ENCODE measurements around the gene MSRB3. TPM values are rescaled to one million over a fixed set of nuclear protein-coding genes. Genes with fewer than 3 reads are reported as not detected.

Gene MSRB3
- total RNA-seq, 1 experiment from 2014 or later, result 1.8 TPM

DNA sequence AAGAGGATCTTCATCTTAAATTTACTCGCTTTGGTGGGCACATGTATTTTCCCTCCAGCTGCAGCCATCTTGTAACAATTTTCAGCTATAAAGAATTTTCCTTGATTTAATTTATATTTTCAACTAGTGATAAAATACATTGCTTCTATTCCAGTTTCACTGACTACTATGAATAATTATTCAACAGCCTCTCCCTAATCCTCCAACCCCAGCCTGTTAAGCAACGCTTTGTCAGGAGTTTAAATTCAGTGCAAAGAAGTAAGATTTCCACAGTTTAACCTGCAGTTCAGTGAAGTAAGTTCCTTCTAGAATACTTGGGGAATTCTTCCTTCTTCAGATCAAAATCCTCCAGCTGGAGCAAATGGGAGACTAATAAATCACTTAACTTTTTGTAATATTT is 180.2 kb downstream of the MSRB3 start:
- ChIA-PET POLR2A (no interaction called here), CTCF (no interaction called here)
- DNase-seq (ENCODE audit: low spot score) (no peak), ATAC-seq (no peak)
- Mint-ChIP-seq H3K4me1 (0 out of 2 replicates have a peak, but pooled peaks cover 2% of the 10 kb centered on the region), H3K27ac (no peak overlapping the region), H3K9me3 (peaks cover 11% of the 10 kb centered on the region), H3K4me3 (no peak overlapping the region), H3K36me3 (no peaks in the 10 kb centered on the region), H3K27me3 (ENCODE audit: low read depth) (no peaks in the 10 kb centered on the region)
- no peak for TF ChIP-seq ERG (CRISPR knock-in tag; IDR thresholded peaks at IDR 0.05)
- TF ChIP-seq NR3C1 (CRISPR knock-in tag; conservative IDR thresholded peaks at IDR 0.05; ENCODE audit: low read depth), result no peak
- TF ChIP-seq, protein P1, sequence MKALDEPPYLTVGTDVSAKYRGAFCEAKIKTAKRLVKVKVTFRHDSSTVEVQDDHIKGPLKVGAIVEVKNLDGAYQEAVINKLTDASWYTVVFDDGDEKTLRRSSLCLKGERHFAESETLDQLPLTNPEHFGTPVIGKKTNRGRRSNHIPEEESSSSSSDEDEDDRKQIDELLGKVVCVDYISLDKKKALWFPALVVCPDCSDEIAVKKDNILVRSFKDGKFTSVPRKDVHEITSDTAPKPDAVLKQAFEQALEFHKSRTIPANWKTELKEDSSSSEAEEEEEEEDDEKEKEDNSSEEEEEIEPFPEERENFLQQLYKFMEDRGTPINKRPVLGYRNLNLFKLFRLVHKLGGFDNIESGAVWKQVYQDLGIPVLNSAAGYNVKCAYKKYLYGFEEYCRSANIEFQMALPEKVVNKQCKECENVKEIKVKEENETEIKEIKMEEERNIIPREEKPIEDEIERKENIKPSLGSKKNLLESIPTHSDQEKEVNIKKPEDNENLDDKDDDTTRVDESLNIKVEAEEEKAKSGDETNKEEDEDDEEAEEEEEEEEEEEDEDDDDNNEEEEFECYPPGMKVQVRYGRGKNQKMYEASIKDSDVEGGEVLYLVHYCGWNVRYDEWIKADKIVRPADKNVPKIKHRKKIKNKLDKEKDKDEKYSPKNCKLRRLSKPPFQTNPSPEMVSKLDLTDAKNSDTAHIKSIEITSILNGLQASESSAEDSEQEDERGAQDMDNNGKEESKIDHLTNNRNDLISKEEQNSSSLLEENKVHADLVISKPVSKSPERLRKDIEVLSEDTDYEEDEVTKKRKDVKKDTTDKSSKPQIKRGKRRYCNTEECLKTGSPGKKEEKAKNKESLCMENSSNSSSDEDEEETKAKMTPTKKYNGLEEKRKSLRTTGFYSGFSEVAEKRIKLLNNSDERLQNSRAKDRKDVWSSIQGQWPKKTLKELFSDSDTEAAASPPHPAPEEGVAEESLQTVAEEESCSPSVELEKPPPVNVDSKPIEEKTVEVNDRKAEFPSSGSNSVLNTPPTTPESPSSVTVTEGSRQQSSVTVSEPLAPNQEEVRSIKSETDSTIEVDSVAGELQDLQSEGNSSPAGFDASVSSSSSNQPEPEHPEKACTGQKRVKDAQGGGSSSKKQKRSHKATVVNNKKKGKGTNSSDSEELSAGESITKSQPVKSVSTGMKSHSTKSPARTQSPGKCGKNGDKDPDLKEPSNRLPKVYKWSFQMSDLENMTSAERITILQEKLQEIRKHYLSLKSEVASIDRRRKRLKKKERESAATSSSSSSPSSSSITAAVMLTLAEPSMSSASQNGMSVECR (CRISPR knock-in tag; IDR thresholded peaks at IDR 0.05; ENCODE audit: borderline replicate concordance), result no peak
- TF ChIP-seq CBFB (CRISPR knock-in tag; IDR thresholded peaks at IDR 0.05; ENCODE audit: low read depth), result no peak
- TF ChIP-seq USF1 (CRISPR knock-in tag; IDR thresholded peaks at IDR 0.05), result no peak
- TF ChIP-seq ZNF281 (CRISPR knock-in tag; IDR thresholded peaks at IDR 0.05), result no peak
- no peak for TF ChIP-seq PREB (CRISPR knock-in tag; IDR thresholded peaks at IDR 0.05; ENCODE audit: borderline replicate concordance)
- TF ChIP-seq HMGA2 (CRISPR knock-in tag; IDR thresholded peaks at IDR 0.05), result no peak
- no peak for TF ChIP-seq ZMAT4 (CRISPR knock-in tag; IDR thresholded peaks at IDR 0.05)
- TF ChIP-seq, protein P2, sequence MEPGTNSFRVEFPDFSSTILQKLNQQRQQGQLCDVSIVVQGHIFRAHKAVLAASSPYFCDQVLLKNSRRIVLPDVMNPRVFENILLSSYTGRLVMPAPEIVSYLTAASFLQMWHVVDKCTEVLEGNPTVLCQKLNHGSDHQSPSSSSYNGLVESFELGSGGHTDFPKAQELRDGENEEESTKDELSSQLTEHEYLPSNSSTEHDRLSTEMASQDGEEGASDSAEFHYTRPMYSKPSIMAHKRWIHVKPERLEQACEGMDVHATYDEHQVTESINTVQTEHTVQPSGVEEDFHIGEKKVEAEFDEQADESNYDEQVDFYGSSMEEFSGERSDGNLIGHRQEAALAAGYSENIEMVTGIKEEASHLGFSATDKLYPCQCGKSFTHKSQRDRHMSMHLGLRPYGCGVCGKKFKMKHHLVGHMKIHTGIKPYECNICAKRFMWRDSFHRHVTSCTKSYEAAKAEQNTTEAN (CRISPR knock-in tag; IDR thresholded peaks at IDR 0.05), result no peak
- TF ChIP-seq RORB (CRISPR knock-in tag; IDR thresholded peaks at IDR 0.05), result no peak
- TF ChIP-seq, protein P3, sequence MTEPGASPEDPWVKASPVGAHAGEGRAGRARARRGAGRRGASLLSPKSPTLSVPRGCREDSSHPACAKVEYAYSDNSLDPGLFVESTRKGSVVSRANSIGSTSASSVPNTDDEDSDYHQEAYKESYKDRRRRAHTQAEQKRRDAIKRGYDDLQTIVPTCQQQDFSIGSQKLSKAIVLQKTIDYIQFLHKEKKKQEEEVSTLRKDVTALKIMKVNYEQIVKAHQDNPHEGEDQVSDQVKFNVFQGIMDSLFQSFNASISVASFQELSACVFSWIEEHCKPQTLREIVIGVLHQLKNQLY (CRISPR knock-in tag; IDR thresholded peaks at IDR 0.05), result no peak
- TF ChIP-seq, protein P4, sequence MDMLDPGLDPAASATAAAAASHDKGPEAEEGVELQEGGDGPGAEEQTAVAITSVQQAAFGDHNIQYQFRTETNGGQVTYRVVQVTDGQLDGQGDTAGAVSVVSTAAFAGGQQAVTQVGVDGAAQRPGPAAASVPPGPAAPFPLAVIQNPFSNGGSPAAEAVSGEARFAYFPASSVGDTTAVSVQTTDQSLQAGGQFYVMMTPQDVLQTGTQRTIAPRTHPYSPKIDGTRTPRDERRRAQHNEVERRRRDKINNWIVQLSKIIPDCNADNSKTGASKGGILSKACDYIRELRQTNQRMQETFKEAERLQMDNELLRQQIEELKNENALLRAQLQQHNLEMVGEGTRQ (CRISPR knock-in tag; IDR thresholded peaks at IDR 0.05), result no peak
- TF ChIP-seq GTF2I (CRISPR knock-in tag; conservative IDR thresholded peaks at IDR 0.05), result no peak
- no peak for TF ChIP-seq E2F5 (CRISPR knock-in tag; IDR thresholded peaks at IDR 0.05)
- TF ChIP-seq ATF1 (CRISPR knock-in tag; IDR thresholded peaks at IDR 0.05), result no peak
- no peak for TF ChIP-seq OVOL2 (CRISPR knock-in tag; IDR thresholded peaks at IDR 0.05; ENCODE audit: borderline replicate concordance)
- TF ChIP-seq ZBTB21 (CRISPR knock-in tag; IDR thresholded peaks at IDR 0.05; ENCODE audit: borderline replicate concordance), result no peak
